ENCODE measurements around the gene GPATCH3. TPM values are rescaled to one million over a fixed set of nuclear protein-coding genes. Genes with fewer than 3 reads are reported as not detected.

Gene GPATCH3
- total RNA-seq, 1 experiment from 2014 or later, result 12.0 TPM

GRCh38 chr1:26862781-26863684, 37.2 kb downstream of the GPATCH3 start, which contains the start of gene SFN:
Gene SFN (plus strand): TSS chr1:26863149. CDS start chr1:26863213, 64 bp downstream.
- Histone ChIP-seq H3K36me3 (no peaks in the 10 kb centered on the region), H3K4me1 (no peaks in the 10 kb centered on the region; the same call in 1 of the 2 replicates), H3K27ac (peak within 1 kb of the TSS; percentile 58; the same call in 1 of the 2 replicates), H3K9me3 (replicated peaks) (no peaks in the 10 kb centered on the region), H3K27me3 (no peaks in the 10 kb centered on the region), H3K4me3 (peak within 1 kb of the TSS; percentile 60)
- DNase-seq, result no peak

- no peak overlapping the region for H3K27ac ChIP-seq
- no peak overlapping the region for H3K4me3 ChIP-seq
- H3K27me3 ChIP-seq, result no peaks in the 10 kb centered on the region
- no peaks in the 10 kb centered on the region; the same call in 1 of the 2 replicates for H3K4me1 ChIP-seq
- no peak for DNase-seq
- H3K36me3 ChIP-seq, result no peaks in the 10 kb centered on the region
- no peaks in the 10 kb centered on the region for H3K9me3 ChIP-seq (replicated peaks)
Measured at GRCh38 chr1:26861889-26862378, 38.3 kb downstream of the GPATCH3 start.

- Histone ChIP-seq H3K4me3 (no peak overlapping the region), H3K27me3 (no peaks in the 10 kb centered on the region), H3K36me3 (no peaks in the 10 kb centered on the region), H3K27ac (no peak overlapping the region), H3K4me1 (no peaks in the 10 kb centered on the region; the same call in 1 of the 2 replicates), H3K9me3 (replicated peaks) (no peaks in the 10 kb centered on the region)
- no peak for DNase-seq
Measured at GRCh38 chr1:26861286-26861701, 39.0 kb downstream of the GPATCH3 start.

GRCh38 chr1:26858891-26859640, 41.2 kb downstream of the GPATCH3 start:
- Histone ChIP-seq H3K27ac (no peak overlapping the region), H3K4me3 (no peak overlapping the region), H3K9me3 (replicated peaks) (no peaks in the 10 kb centered on the region), H3K27me3 (no peaks in the 10 kb centered on the region), H3K36me3 (peaks cover 5% of the 10 kb centered on the region; the same call in 1 of the 2 replicates), H3K4me1 (no peaks in the 10 kb centered on the region; the same call in 1 of the 2 replicates)
- no peak for DNase-seq

- Histone ChIP-seq H3K4me3 (no peak overlapping the region), H3K9me3 (replicated peaks) (no peaks in the 10 kb centered on the region), H3K4me1 (no peaks in the 10 kb centered on the region; the same call in 1 of the 2 replicates), H3K36me3 (peaks cover 14% of the 10 kb centered on the region), H3K27ac (no peak overlapping the region), H3K27me3 (no peaks in the 10 kb centered on the region)
- DNase-seq, result no peak
Measured at GRCh38 chr1:26858160-26858559, 42.1 kb downstream of the GPATCH3 start.

GRCh38 chr1:26857473-26858060, 42.7 kb downstream of the GPATCH3 start:
- Histone ChIP-seq H3K27ac (no peak overlapping the region), H3K27me3 (no peaks in the 10 kb centered on the region), H3K4me1 (no peaks in the 10 kb centered on the region), H3K4me3 (no peak overlapping the region), H3K36me3 (peaks cover 18% of the 10 kb centered on the region), H3K9me3 (replicated peaks) (no peaks in the 10 kb centered on the region)
- no peak for DNase-seq

GRCh38 chr1:26856604-26857469, 43.4 kb downstream of the GPATCH3 start:
- H3K4me3 ChIP-seq, result no peak overlapping the region
- no peaks in the 10 kb centered on the region for H3K27me3 ChIP-seq
- no peak overlapping the region for H3K27ac ChIP-seq

GRCh38 chr1:26856181-26856580, 44.1 kb downstream of the GPATCH3 start:
- DNase-seq, result no peak
- Histone ChIP-seq H3K4me3 (no peak overlapping the region), H3K4me1 (no peaks in the 10 kb centered on the region), H3K36me3 (peaks cover 32% of the 10 kb centered on the region), H3K27ac (no peak overlapping the region), H3K27me3 (no peaks in the 10 kb centered on the region), H3K9me3 (replicated peaks) (no peaks in the 10 kb centered on the region)

More at GRCh38 chr1:26856604-26857469, 43.4 kb downstream of the GPATCH3 start:
- Histone ChIP-seq H3K4me1 (no peaks in the 10 kb centered on the region), H3K9me3 (replicated peaks) (no peaks in the 10 kb centered on the region), H3K36me3 (peaks cover 25% of the 10 kb centered on the region)
- no peak for DNase-seq

GRCh38 chr1:26855636-26856035, 44.6 kb downstream of the GPATCH3 start:
- Histone ChIP-seq H3K27me3 (no peaks in the 10 kb centered on the region), H3K9me3 (replicated peaks) (no peaks in the 10 kb centered on the region), H3K4me1 (no peaks in the 10 kb centered on the region), H3K4me3 (no peak overlapping the region), H3K27ac (no peak overlapping the region), H3K36me3 (peaks cover 35% of the 10 kb centered on the region)
- no peak for DNase-seq

- H3K9me3 ChIP-seq (replicated peaks), result no peaks in the 10 kb centered on the region
- no peak overlapping the region for H3K27ac ChIP-seq
- H3K36me3 ChIP-seq, result peaks cover 41% of the 10 kb centered on the region
- DNase-seq, result no peak
- H3K4me1 ChIP-seq, result no peaks in the 10 kb centered on the region
- no peaks in the 10 kb centered on the region for H3K27me3 ChIP-seq
- H3K4me3 ChIP-seq, result no peak overlapping the region
Measured at GRCh38 chr1:26854906-26855305, 45.4 kb downstream of the GPATCH3 start.

- no peaks in the 10 kb centered on the region for H3K4me1 ChIP-seq
- DNase-seq, result no peak
- no peaks in the 10 kb centered on the region for H3K27me3 ChIP-seq
- peaks cover 41% of the 10 kb centered on the region for H3K36me3 ChIP-seq
- no peaks in the 10 kb centered on the region for H3K9me3 ChIP-seq (replicated peaks)
- no peak overlapping the region for H3K4me3 ChIP-seq
- no peak overlapping the region for H3K27ac ChIP-seq
Measured at GRCh38 chr1:26853600-26853999, 46.7 kb downstream of the GPATCH3 start.

- peaks cover 41% of the 10 kb centered on the region for H3K36me3 ChIP-seq
- no peaks in the 10 kb centered on the region for H3K9me3 ChIP-seq (replicated peaks)
- H3K27me3 ChIP-seq, result no peaks in the 10 kb centered on the region
- peak; percentile 83 to 88 for DNase-seq
- no peak overlapping the region for H3K4me3 ChIP-seq
- no peak overlapping the region for H3K27ac ChIP-seq
- no peaks in the 10 kb centered on the region for H3K4me1 ChIP-seq
Measured at GRCh38 chr1:26853156-26853555, 47.1 kb downstream of the GPATCH3 start.

- H3K36me3 ChIP-seq, result peaks cover 45% of the 10 kb centered on the region
Measured at GRCh38 chr1:26852701-26853100, 47.6 kb downstream of the GPATCH3 start.

More at GRCh38 chr1:26852701-26853100, 47.6 kb downstream of the GPATCH3 start:
- Histone ChIP-seq H3K27ac (no peak overlapping the region), H3K4me1 (no peaks in the 10 kb centered on the region), H3K4me3 (no peak overlapping the region), H3K9me3 (replicated peaks) (no peaks in the 10 kb centered on the region), H3K27me3 (no peaks in the 10 kb centered on the region)
- DNase-seq, result no peak
